HEK293 (cell line): ENCODE data around the gene LGALSL.
A peak's percentile ranks its signal among the peaks of the same experiment; 100 is the strongest.

Experiments
- EGR2 ChIP-seq: fragments of 450-650 bp; formaldehyde crosslinking; IDR thresholded peaks from 2 replicates; pipeline ENCODE4 v1.5.1; 2016; ENCODE audit warnings: low read depth, missing biosample characterization, missing genetic modification characterization
- HOXC10 ChIP-seq: sonication (generic); formaldehyde crosslinking; IDR thresholded peaks from 2 replicates; pipeline ENCODE4 v1.8.1; 2023; ENCODE audit warnings: mild to moderate bottlenecking, missing genetic modification reagents
- KLF16 ChIP-seq: fragments of 450-650 bp; formaldehyde crosslinking; IDR thresholded peaks from 2 replicates; pipeline ENCODE4 v1.5.1; 2017; ENCODE audit warnings: missing biosample characterization, missing genetic modification characterization
- REPIN1 ChIP-seq: fragments of 450-650 bp; formaldehyde crosslinking; IDR thresholded peaks from 2 replicates; pipeline ENCODE4 v1.5.1; 2017; ENCODE audit warnings: missing biosample characterization, missing genetic modification characterization, low read depth
- SCRT2 ChIP-seq: fragments of 450-650 bp; formaldehyde crosslinking; IDR thresholded peaks from 2 replicates; pipeline ENCODE4 v1.5.1; 2016; ENCODE audit warnings: missing biosample characterization, missing genetic modification characterization
- YY1 ChIP-seq: fragments of 450-650 bp; formaldehyde crosslinking; IDR thresholded peaks from 2 replicates; pipeline ENCODE4 v1.5.1; 2018; ENCODE audit warnings: missing biosample characterization, missing genetic modification characterization
- ZBTB1 ChIP-seq: fragments of 450-650 bp; formaldehyde crosslinking; IDR thresholded peaks from 2 replicates; pipeline ENCODE4 v1.5.1; 2016; ENCODE audit warnings: missing biosample characterization, missing genetic modification characterization
- ZBTB17 ChIP-seq: fragments of 450-650 bp; formaldehyde crosslinking; IDR thresholded peaks from 2 replicates; pipeline ENCODE4 v1.5.1; 2016; ENCODE audit warnings: missing biosample characterization, missing genetic modification characterization
- ZNF121 ChIP-seq: fragments of 450-650 bp; formaldehyde crosslinking; IDR thresholded peaks from 2 replicates; pipeline ENCODE4 v1.5.1; 2016; ENCODE audit warnings: missing biosample characterization, missing genetic modification characterization
- ZNF140 ChIP-seq: fragments of 450-650 bp; formaldehyde crosslinking; IDR thresholded peaks from 2 replicates; pipeline ENCODE4 v1.5.1; 2016; ENCODE audit warnings: missing biosample characterization, missing genetic modification characterization
- ZNF157 ChIP-seq: fragments of 450-650 bp; formaldehyde crosslinking; IDR thresholded peaks from 2 replicates; pipeline ENCODE4 v1.5.1; 2016; ENCODE audit warnings: missing biosample characterization, missing genetic modification characterization
- ZNF169 ChIP-seq: fragments of 450-650 bp; formaldehyde crosslinking; IDR thresholded peaks from 2 replicates; pipeline ENCODE4 v1.5.1; 2016; ENCODE audit warnings: missing biosample characterization, missing genetic modification characterization
- ZNF174 ChIP-seq: fragments of 450-650 bp; formaldehyde crosslinking; IDR thresholded peaks from 2 replicates; pipeline ENCODE4 v1.5.0; 2017; ENCODE audit warnings: missing biosample characterization, mild to moderate bottlenecking, missing genetic modification characterization
- ZNF311 ChIP-seq: fragments of 450-650 bp; formaldehyde crosslinking; IDR thresholded peaks from 2 replicates; pipeline ENCODE4 v1.5.1; 2017; ENCODE audit warnings: missing biosample characterization, missing genetic modification characterization, borderline replicate concordance
- ZNF366 ChIP-seq: fragments of 450-650 bp; formaldehyde crosslinking; conservative IDR thresholded peaks from 2 replicates; pipeline ENCODE4 v1.5.1; 2016; ENCODE audit warnings: missing biosample characterization, missing genetic modification characterization
- ZNF37A ChIP-seq: fragments of 450-650 bp; IDR thresholded peaks from 2 replicates; pipeline ENCODE4 v1.5.1; 2018; ENCODE audit warnings: missing biosample characterization, missing genetic modification characterization
- ZNF416 ChIP-seq: fragments of 450-650 bp; formaldehyde crosslinking; IDR thresholded peaks from 2 replicates; pipeline ENCODE4 v1.5.1; 2016; ENCODE audit warnings: missing biosample characterization, missing genetic modification characterization
- ZNF501 ChIP-seq: fragments of 450-650 bp; formaldehyde crosslinking; IDR thresholded peaks from 2 replicates; pipeline ENCODE4 v1.5.1; 2016; ENCODE audit warnings: missing biosample characterization, missing genetic modification characterization
- ZNF530 ChIP-seq: fragments of 450-650 bp; formaldehyde crosslinking; IDR thresholded peaks from 2 replicates; pipeline ENCODE4 v1.5.1; 2016; ENCODE audit warnings: low read depth, missing biosample characterization, missing genetic modification characterization
- ZNF621 ChIP-seq: fragments of 450-650 bp; formaldehyde crosslinking; IDR thresholded peaks from 2 replicates; pipeline ENCODE4 v1.5.1; 2017; ENCODE audit warnings: missing biosample characterization, missing genetic modification characterization
- ZNF76 ChIP-seq: fragments of 450-650 bp; formaldehyde crosslinking; IDR thresholded peaks from 2 replicates; pipeline ENCODE4; 2016; ENCODE audit warnings: low read depth, missing biosample characterization, missing genetic modification characterization, borderline replicate concordance
- ZNF792 ChIP-seq: fragments of 450-650 bp; formaldehyde crosslinking; IDR thresholded peaks from 2 replicates; pipeline ENCODE4 v1.5.1; 2016; ENCODE audit warnings: missing biosample characterization, missing genetic modification characterization
- ZNF830 ChIP-seq: fragments of 450-650 bp; IDR thresholded peaks from 2 replicates; pipeline ENCODE4 v1.5.0; 2018; ENCODE audit warnings: missing biosample characterization, missing genetic modification characterization, low read depth, mild to moderate bottlenecking, moderate library complexity
- ZXDB ChIP-seq: fragments of 450-650 bp; formaldehyde crosslinking; IDR thresholded peaks from 2 replicates; pipeline ENCODE4 v1.5.1; 2016; ENCODE audit warnings: missing biosample characterization, missing genetic modification characterization
- TF ChIP-seq, protein P1 (sequence below): fragments of 450-650 bp; formaldehyde crosslinking; IDR thresholded peaks from 2 replicates; pipeline ENCODE4 v1.5.1; 2016; ENCODE audit warnings: missing biosample characterization, missing genetic modification characterization
- TF ChIP-seq, protein P2 (sequence below): fragments of 450-650 bp; formaldehyde crosslinking; conservative IDR thresholded peaks from 2 replicates; pipeline ENCODE4 v1.5.1; 2016; ENCODE audit warnings: low read depth, missing biosample characterization, missing genetic modification characterization
- TF ChIP-seq, protein P3 (sequence below): fragments of 450-650 bp; formaldehyde crosslinking; IDR thresholded peaks from 2 replicates; pipeline ENCODE4 v1.5.1; 2016; ENCODE audit warnings: missing biosample characterization, missing genetic modification characterization, low read depth
- TF ChIP-seq, protein P4 (sequence below): fragments of 450-650 bp; formaldehyde crosslinking; IDR thresholded peaks from 2 replicates; pipeline ENCODE4 v1.5.1; 2016; ENCODE audit warnings: missing biosample characterization, missing genetic modification characterization
- TF ChIP-seq, protein P5 (sequence below): fragments of 450-650 bp; formaldehyde crosslinking; IDR thresholded peaks from 2 replicates; pipeline ENCODE4 v1.5.1; 2016; ENCODE audit warnings: missing biosample characterization, missing genetic modification characterization

LGALSL gene

DNA sequence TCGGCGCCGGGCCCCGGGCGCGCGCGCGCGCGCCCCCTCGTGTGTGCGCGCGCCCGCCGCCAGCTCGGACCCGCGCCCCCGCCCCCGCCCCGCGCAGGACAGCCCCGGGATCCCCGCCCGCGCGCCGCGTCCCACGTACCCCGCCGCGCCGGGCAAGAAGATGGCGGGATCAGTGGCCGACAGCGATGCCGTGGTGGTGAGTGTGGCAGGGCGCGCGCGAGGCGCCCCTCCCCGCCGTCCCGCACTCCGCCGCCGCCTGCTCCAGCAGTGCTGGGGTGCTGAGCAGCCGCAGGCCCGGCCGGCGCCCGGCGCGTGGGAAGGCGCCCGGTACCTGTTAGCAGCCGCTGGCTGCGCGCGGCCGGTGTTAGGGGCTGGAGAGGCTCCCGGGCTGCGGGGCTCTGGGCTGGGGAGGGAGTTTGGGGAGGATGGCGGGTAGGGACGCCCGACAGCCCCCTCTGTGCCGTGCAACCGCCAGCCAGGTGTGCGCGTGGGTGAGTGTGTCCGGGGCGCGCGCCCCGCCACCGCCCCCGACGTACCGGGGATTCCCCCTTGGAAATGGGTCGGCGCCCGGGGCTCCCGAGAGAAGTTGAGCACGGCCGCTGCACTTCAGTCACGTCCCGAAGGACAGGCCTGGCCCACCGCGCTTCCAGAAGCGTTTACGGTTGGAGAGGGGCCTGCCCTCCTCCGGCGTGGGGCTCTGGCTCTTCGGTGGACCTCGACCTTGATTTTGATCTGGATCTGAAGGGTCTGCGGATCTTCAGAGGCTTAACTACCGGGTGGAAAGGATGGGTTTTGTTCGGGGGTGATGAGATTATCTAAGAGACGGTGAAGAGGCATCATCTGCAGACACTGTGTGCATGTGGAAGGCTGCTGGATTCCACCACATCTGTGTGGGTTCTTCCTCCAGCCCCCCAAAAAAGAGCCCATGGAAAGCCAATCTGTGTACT, 697 bp downstream of the LGALSL start (continued):
- TF ChIP-seq ZNF621: no peak
- peak; percentile 69 for TF ChIP-seq ZNF76
- TF ChIP-seq ZXDB (tag by site-specific recombination): 0 out of 2 replicates have a peak, but pooled peaks have one; percentile 19
- TF ChIP-seq, protein P1, sequence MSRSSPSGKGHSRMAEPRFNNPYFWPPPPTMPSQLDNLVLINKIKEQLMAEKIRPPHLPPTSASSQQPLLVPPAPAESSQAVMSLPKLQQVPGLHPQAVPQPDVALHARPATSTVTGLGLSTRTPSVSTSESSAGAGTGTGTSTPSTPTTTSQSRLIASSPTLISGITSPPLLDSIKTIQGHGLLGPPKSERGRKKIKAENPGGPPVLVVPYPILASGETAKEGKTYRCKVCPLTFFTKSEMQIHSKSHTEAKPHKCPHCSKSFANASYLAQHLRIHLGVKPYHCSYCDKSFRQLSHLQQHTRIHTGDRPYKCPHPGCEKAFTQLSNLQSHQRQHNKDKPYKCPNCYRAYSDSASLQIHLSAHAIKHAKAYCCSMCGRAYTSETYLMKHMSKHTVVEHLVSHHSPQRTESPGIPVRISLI (tag by site-specific recombination): no peak
- no peak for TF ChIP-seq ZBTB1 (tag by site-specific recombination)
- TF ChIP-seq ZNF37A (tag by site-specific recombination): no peak
- TF ChIP-seq ZNF501: no peak
- TF ChIP-seq EGR2: 0 out of 2 replicates have a peak, but pooled peaks have one; percentile 43
- TF ChIP-seq ZNF416 (tag by site-specific recombination): no peak
- no peak for TF ChIP-seq ZNF169 (tag by site-specific recombination)
- TF ChIP-seq, protein P2, sequence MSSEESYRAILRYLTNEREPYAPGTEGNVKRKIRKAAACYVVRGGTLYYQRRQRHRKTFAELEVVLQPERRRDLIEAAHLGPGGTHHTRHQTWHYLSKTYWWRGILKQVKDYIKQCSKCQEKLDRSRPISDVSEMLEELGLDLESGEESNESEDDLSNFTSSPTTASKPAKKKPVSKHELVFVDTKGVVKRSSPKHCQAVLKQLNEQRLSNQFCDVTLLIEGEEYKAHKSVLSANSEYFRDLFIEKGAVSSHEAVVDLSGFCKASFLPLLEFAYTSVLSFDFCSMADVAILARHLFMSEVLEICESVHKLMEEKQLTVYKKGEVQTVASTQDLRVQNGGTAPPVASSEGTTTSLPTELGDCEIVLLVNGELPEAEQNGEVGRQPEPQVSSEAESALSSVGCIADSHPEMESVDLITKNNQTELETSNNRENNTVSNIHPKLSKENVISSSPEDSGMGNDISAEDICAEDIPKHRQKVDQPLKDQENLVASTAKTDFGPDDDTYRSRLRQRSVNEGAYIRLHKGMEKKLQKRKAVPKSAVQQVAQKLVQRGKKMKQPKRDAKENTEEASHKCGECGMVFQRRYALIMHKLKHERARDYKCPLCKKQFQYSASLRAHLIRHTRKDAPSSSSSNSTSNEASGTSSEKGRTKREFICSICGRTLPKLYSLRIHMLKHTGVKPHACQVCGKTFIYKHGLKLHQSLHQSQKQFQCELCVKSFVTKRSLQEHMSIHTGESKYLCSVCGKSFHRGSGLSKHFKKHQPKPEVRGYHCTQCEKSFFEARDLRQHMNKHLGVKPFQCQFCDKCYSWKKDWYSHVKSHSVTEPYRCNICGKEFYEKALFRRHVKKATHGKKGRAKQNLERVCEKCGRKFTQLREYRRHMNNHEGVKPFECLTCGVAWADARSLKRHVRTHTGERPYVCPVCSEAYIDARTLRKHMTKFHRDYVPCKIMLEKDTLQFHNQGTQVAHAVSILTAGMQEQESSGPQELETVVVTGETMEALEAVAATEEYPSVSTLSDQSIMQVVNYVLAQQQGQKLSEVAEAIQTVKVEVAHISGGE: no peak
- no peak for TF ChIP-seq ZNF157 (tag by site-specific recombination)
- no peak for TF ChIP-seq HOXC10 (CRISPR knock-in tag)
- no peak for TF ChIP-seq ZNF174 (tag by site-specific recombination)
- TF ChIP-seq, protein P3, sequence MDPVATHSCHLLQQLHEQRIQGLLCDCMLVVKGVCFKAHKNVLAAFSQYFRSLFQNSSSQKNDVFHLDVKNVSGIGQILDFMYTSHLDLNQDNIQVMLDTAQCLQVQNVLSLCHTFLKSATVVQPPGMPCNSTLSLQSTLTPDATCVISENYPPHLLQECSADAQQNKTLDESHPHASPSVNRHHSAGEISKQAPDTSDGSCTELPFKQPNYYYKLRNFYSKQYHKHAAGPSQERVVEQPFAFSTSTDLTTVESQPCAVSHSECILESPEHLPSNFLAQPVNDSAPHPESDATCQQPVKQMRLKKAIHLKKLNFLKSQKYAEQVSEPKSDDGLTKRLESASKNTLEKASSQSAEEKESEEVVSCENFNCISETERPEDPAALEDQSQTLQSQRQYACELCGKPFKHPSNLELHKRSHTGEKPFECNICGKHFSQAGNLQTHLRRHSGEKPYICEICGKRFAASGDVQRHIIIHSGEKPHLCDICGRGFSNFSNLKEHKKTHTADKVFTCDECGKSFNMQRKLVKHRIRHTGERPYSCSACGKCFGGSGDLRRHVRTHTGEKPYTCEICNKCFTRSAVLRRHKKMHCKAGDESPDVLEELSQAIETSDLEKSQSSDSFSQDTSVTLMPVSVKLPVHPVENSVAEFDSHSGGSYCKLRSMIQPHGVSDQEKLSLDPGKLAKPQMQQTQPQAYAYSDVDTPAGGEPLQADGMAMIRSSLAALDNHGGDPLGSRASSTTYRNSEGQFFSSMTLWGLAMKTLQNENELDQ: no peak
- TF ChIP-seq ZNF830 (tag by site-specific recombination): no peak
- peak; percentile 14; the same call in 1 of the 2 replicates for TF ChIP-seq YY1
- TF ChIP-seq SCRT2: peak; percentile 78
- TF ChIP-seq ZNF121 (tag by site-specific recombination): no peak
- TF ChIP-seq ZNF366: no peak
- TF ChIP-seq, protein P4, sequence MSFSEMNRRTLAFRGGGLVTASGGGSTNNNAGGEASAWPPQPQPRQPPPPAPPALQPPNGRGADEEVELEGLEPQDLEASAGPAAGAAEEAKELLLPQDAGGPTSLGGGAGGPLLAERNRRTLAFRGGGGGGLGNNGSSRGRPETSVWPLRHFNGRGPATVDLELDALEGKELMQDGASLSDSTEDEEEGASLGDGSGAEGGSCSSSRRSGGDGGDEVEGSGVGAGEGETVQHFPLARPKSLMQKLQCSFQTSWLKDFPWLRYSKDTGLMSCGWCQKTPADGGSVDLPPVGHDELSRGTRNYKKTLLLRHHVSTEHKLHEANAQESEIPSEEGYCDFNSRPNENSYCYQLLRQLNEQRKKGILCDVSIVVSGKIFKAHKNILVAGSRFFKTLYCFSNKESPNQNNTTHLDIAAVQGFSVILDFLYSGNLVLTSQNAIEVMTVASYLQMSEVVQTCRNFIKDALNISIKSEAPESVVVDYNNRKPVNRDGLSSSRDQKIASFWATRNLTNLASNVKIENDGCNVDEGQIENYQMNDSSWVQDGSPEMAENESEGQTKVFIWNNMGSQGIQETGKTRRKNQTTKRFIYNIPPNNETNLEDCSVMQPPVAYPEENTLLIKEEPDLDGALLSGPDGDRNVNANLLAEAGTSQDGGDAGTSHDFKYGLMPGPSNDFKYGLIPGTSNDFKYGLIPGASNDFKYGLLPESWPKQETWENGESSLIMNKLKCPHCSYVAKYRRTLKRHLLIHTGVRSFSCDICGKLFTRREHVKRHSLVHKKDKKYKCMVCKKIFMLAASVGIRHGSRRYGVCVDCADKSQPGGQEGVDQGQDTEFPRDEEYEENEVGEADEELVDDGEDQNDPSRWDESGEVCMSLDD (tag by site-specific recombination): no peak
- TF ChIP-seq ZBTB17 (tag by site-specific recombination): 0 out of 2 replicates have a peak, but pooled peaks have one; percentile 28
- no peak for TF ChIP-seq ZNF311 (tag by site-specific recombination)
- no peak for TF ChIP-seq ZNF140 (tag by site-specific recombination)
- TF ChIP-seq ZNF530: no peak
- TF ChIP-seq REPIN1 (tag by site-specific recombination): no peak
- TF ChIP-seq, protein P5, sequence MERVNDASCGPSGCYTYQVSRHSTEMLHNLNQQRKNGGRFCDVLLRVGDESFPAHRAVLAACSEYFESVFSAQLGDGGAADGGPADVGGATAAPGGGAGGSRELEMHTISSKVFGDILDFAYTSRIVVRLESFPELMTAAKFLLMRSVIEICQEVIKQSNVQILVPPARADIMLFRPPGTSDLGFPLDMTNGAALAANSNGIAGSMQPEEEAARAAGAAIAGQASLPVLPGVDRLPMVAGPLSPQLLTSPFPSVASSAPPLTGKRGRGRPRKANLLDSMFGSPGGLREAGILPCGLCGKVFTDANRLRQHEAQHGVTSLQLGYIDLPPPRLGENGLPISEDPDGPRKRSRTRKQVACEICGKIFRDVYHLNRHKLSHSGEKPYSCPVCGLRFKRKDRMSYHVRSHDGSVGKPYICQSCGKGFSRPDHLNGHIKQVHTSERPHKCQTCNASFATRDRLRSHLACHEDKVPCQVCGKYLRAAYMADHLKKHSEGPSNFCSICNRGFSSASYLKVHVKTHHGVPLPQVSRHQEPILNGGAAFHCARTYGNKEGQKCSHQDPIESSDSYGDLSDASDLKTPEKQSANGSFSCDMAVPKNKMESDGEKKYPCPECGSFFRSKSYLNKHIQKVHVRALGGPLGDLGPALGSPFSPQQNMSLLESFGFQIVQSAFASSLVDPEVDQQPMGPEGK (tag by site-specific recombination): peak; percentile 62
- peak; percentile 69 for TF ChIP-seq KLF16 (tag by site-specific recombination)
- no peak for TF ChIP-seq ZNF792
